Type B pancreatic cell (in vitro differentiated cells): Measurements from ENCODE around the gene LMAN2. TPM values are rescaled to one million over a fixed set of nuclear protein-coding genes. Genes with fewer than 3 reads are reported as not detected.

Experiments
- DNase-seq: peaks from one replicate; pipeline ENCODE4 v3.0.0; 2021; ENCODE audit warnings: mixed read lengths; ENCODE audit not compliant: unreplicated experiment; ENCODE audit errors: extremely low spot score
- H3K27ac Mint-ChIP-seq: 2 replicates; pipeline ENCODE4 v1.8.0; 2021; ENCODE audit warnings: mild to moderate bottlenecking, mixed read lengths
- H3K27me3 Mint-ChIP-seq: 2 replicates; pipeline ENCODE4 v1.8.0; 2021; ENCODE audit warnings: mixed read lengths
- H3K36me3 Mint-ChIP-seq: 2 replicates; pipeline ENCODE4 v1.8.0; 2021; ENCODE audit warnings: mixed read lengths
- H3K4me1 Mint-ChIP-seq: one replicate; pipeline ENCODE4 v1.8.0; 2021; ENCODE audit warnings: mixed read lengths; ENCODE audit not compliant: unreplicated experiment
- H3K4me3 Mint-ChIP-seq: 2 replicates; pipeline ENCODE4 v1.8.0; 2021; ENCODE audit warnings: mild to moderate bottlenecking, mixed read lengths
- H3K9me3 Mint-ChIP-seq: 2 replicates; pipeline ENCODE4 v1.8.0; 2021; ENCODE audit warnings: mixed read lengths
- CTCF ChIP-seq: fragments of 200-600 bp; sonication (generic); conservative IDR thresholded peaks from 2 replicates; pipeline ENCODE4 v1.5.0; 2021; ENCODE audit warnings: antibody characterized with exemption, mild to moderate bottlenecking
- total RNA-seq: library from RNA; stranded (reverse); gene quantifications from 2 replicates; pipeline ENCODE4 v1.2.1, GENCODE V29; 2021; ENCODE audit warnings: low replicate concordance

The LMAN2 gene
- total RNA-seq, 1 donor from 2014 or later, result 102 TPM

- Mint-ChIP-seq H3K4me1 (no peaks in the 10 kb centered on the region), H3K27ac (no peak overlapping the region), H3K4me3 (no peak overlapping the region), H3K36me3 (peaks cover 20% of the 10 kb centered on the region), H3K9me3 (no peaks in the 10 kb centered on the region), H3K27me3 (no peaks in the 10 kb centered on the region)
- DNase-seq, result no peak
- TF ChIP-seq CTCF, result no peak
These were observed 13.0 kb downstream of the LMAN2 start for GRCh38 chr5:177338251-177339106.

DNA sequence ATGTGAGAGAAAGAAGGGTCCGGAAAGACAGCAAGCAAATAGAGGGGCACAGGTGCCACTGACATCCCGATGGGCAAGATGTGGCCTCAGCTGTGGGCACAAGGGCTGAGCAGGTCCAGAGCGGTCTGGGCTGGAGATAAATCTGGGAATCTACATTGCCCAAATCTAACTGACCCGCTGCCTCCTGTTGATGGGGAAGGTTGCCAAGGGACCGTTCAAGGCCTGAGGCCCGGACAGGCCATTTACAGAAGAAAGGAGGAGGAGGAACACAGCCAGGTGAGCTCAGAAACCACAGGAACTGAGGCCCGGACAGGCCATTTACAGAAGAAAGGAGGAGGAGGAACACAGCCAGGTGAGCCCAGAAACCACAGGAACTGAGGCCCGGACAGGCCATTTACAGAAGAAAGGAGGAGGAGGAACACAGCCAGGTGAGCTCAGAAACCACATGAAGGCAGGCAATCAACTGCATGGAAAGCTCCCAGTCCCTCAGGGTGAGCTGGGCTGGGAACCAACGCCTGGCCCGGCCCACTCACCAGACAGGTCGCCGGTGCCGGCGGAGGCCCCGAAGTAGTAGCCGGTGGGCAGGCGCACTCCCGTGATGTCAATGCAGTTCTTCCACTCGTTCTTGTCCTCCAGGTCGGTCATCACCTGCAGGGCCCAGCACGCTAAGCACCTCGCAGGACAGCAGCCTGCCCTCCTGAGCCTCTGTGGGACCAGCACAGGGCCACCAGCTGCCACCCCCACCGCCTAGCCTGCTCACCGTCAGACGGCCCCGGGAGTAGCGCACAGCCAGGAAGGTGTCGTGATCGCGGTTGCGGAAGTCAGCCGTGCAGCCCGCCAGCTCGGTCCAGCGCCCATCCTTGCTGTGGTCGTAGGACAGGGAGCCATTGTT lies 14.6 kb downstream of the LMAN2 start:
- H3K27ac Mint-ChIP-seq, result no peak overlapping the region
- TF ChIP-seq CTCF, result no peak
- no peak for DNase-seq
- peaks cover 17% of the 10 kb centered on the region for H3K36me3 Mint-ChIP-seq
- no peak overlapping the region for H3K4me3 Mint-ChIP-seq
- H3K9me3 Mint-ChIP-seq, result no peaks in the 10 kb centered on the region
- H3K27me3 Mint-ChIP-seq, result no peaks in the 10 kb centered on the region
- H3K4me1 Mint-ChIP-seq, result no peaks in the 10 kb centered on the region

DNA sequence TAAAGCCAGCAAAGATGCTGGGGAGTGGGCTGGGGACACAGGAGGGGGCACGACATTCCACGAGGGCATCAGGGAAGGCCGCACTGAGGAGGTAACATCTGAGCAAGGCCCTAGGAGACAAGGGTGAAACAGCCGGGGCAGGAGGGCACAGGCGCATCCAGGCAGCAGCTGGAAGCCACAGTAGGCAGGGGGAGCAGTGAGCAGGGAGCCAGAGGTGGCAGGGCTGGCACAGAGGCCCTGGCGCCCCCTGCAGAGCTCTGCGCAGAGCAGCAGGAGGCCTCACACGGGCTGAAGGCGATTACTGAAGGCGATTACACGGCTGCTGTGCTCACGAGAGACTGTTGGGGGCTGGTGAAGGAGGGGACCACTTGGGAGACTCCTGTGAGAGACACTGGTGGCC lies 15.4 kb downstream of the LMAN2 start:
- H3K27me3 Mint-ChIP-seq, result no peaks in the 10 kb centered on the region
- H3K36me3 Mint-ChIP-seq, result peaks cover 10% of the 10 kb centered on the region
- no peak overlapping the region for H3K27ac Mint-ChIP-seq
- DNase-seq, result no peak
- H3K9me3 Mint-ChIP-seq, result no peaks in the 10 kb centered on the region
- H3K4me1 Mint-ChIP-seq, result no peaks in the 10 kb centered on the region
- TF ChIP-seq CTCF, result peak; percentile 41
- H3K4me3 Mint-ChIP-seq, result no peak overlapping the region

GRCh38 chr5:177335701-177336065 lies 15.8 kb downstream of the LMAN2 start:
- no peak for TF ChIP-seq CTCF
- no peak overlapping the region for H3K27ac Mint-ChIP-seq
- no peak overlapping the region for H3K4me3 Mint-ChIP-seq
- peaks cover 10% of the 10 kb centered on the region for H3K36me3 Mint-ChIP-seq
- H3K27me3 Mint-ChIP-seq, result no peaks in the 10 kb centered on the region
- no peaks in the 10 kb centered on the region for H3K4me1 Mint-ChIP-seq
- H3K9me3 Mint-ChIP-seq, result no peaks in the 10 kb centered on the region
- DNase-seq, result no peak

- Mint-ChIP-seq H3K9me3 (no peaks in the 10 kb centered on the region), H3K4me3 (no peak overlapping the region), H3K27me3 (no peaks in the 10 kb centered on the region), H3K4me1 (no peaks in the 10 kb centered on the region), H3K27ac (no peak overlapping the region), H3K36me3 (peaks cover 10% of the 10 kb centered on the region)
- no peak for TF ChIP-seq CTCF
- DNase-seq, result no peak
These were observed 16.4 kb downstream of the LMAN2 start for GRCh38 chr5:177334781-177335700.
